Measurements from ENCODE around the gene TTC7B. TPM values are rescaled to one million over a fixed set of nuclear protein-coding genes. Genes with fewer than 3 reads are reported as not detected.

The TTC7B gene
- total RNA-seq, 4 donors from 2014 or later, result 19.1 to 87.6 (median 22.1) TPM

GRCh38 chr14:90753456-90754005, 62.7 kb downstream of the TTC7B start:
- intact Hi-C loops (cut with DNase I), result no loop called here
- no peak for DNase-seq
- Histone ChIP-seq H3K27me3 (no peaks in the 10 kb centered on the region), H3K4me1 (peaks cover 0 to 5% of the 10 kb centered on the region in 2 donors), H3K4me3 (replicated peaks in 1 of 3) (no peak overlapping the region), H3K27ac (no peak overlapping the region), H3K9me3 (no peaks in the 10 kb centered on the region), H3K36me3 (no peaks in the 10 kb centered on the region)
- TF ChIP-seq POLR2A (IDR thresholded peaks at IDR 0.05), result no peak
- 84 to 93% methylated on average over 3 of the region's 3 CpGs for WGBS, 2 donors

DNA sequence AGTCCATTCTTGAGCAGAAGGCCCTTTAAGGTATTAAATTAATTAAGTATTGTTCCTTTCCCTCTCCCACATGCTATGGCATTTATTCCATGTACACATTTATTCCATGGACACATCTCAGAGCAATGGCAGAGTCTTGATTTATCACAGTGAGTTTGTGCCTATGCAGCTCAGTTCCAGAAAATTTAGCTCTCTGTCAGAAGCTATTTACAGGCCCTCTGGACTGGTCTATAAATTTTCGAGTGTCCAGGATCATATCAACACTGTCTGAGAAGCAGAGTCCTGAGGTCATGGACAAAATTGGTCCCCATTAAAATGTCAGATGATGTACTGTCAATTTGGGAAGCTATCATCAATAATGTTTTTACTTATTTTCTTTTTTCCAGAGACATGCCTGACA, 65.5 kb downstream of the TTC7B start:
- 83 to 93% methylated on average over 1 of the region's 1 CpG for WGBS, 2 donors
- H3K9me3 ChIP-seq, result no peaks in the 10 kb centered on the region
- intact Hi-C loops (cut with DNase I), result no loop called here
- TF ChIP-seq CTCF (IDR thresholded peaks at IDR 0.05) (no peak), POLR2A (IDR thresholded peaks at IDR 0.05) (no peak)
- no peaks in the 10 kb centered on the region for H3K4me1 ChIP-seq
- H3K27me3 ChIP-seq, result no peaks in the 10 kb centered on the region
- no peaks in the 10 kb centered on the region for H3K36me3 ChIP-seq
- no peak for DNase-seq
- H3K4me3 ChIP-seq (replicated peaks in 1 of 3), result no peak overlapping the region
- no peak overlapping the region for H3K27ac ChIP-seq

- no peaks in the 10 kb centered on the region for H3K4me1 ChIP-seq
- no peak for DNase-seq
- no peak overlapping the region for H3K4me3 ChIP-seq (replicated peaks in 1 of 3)
- H3K27me3 ChIP-seq, result no peaks in the 10 kb centered on the region
- H3K9me3 ChIP-seq, result no peaks in the 10 kb centered on the region
- TF ChIP-seq POLR2A (IDR thresholded peaks at IDR 0.05), result no peak
- no peak for TF ChIP-seq CTCF (IDR thresholded peaks at IDR 0.05)
- intact Hi-C loops (cut with DNase I), result no loop called here
- H3K36me3 ChIP-seq, result no peaks in the 10 kb centered on the region
- H3K27ac ChIP-seq, result no peak overlapping the region
Measured at GRCh38 chr14:90750191-90750590, 66.0 kb downstream of the TTC7B start.

DNA sequence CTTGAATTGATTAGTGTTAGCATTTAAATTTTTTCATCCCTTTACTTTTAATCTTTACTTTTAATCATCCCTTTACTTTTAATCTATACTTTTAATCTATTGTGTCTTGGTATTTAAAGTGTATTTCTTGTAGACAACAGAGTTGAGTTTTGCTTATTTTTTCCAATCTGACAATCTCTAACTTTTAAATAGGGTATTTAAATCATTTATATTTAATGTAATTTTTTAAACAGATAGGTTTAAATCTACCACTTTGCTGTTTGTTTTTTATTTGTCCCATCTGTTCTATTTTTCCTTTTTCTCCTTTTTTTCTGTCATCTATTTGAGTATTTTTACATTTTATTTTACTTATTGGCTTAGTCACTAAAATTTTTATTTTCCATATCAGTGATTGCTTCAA, 68.3 kb downstream of the TTC7B start:
- H3K36me3 ChIP-seq, result no peaks in the 10 kb centered on the region
- DNase-seq, result no peak
- no peak overlapping the region for H3K27ac ChIP-seq
- TF ChIP-seq POLR2A (IDR thresholded peaks at IDR 0.05) (no peak), CTCF (IDR thresholded peaks at IDR 0.05) (no peak)
- H3K4me3 ChIP-seq (replicated peaks in 1 of 3), result no peak overlapping the region
- intact Hi-C loops (cut with DNase I), result no loop called here
- no peaks in the 10 kb centered on the region for H3K9me3 ChIP-seq
- H3K4me1 ChIP-seq, result peaks cover 5 to 8% of the 10 kb centered on the region in 2 donors
- no peaks in the 10 kb centered on the region for H3K27me3 ChIP-seq

DNA sequence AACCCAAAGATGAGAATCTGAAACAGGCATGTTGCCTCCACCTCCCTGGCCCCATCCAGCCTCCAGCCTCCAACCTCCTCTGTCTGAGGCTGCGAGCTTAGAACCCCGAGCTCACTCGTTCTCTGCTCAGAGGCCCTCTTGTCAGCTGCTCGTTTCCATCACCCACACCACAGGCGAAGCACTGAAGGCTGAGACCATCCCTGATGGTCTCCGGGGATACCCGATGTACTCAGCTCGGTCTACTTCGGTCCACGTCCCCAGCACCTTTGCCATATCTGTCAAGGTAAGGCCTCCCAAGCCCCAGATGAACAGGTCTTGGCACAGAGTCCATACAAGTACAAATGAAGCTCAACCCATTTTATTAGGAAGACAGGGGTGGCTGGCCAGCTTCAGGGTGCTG, 72.4 kb downstream of the TTC7B start:
- no peak for DNase-seq
- no peak overlapping the region for H3K4me3 ChIP-seq (replicated peaks in 1 of 3)
- no peaks in the 10 kb centered on the region for H3K36me3 ChIP-seq
- intact Hi-C loops (cut with DNase I), result no loop called here
- H3K9me3 ChIP-seq, result no peaks in the 10 kb centered on the region
- no peak overlapping the region for H3K27ac ChIP-seq
- peaks cover 7 to 9% of the 10 kb centered on the region in 2 donors for H3K4me1 ChIP-seq
- WGBS, 2 donors, result 94 to 95% methylated on average over 10 of the region's 10 CpGs
- TF ChIP-seq POLR2A (IDR thresholded peaks at IDR 0.05), result no peak
- no peak for TF ChIP-seq CTCF (IDR thresholded peaks at IDR 0.05)
- no peaks in the 10 kb centered on the region for H3K27me3 ChIP-seq

DNA sequence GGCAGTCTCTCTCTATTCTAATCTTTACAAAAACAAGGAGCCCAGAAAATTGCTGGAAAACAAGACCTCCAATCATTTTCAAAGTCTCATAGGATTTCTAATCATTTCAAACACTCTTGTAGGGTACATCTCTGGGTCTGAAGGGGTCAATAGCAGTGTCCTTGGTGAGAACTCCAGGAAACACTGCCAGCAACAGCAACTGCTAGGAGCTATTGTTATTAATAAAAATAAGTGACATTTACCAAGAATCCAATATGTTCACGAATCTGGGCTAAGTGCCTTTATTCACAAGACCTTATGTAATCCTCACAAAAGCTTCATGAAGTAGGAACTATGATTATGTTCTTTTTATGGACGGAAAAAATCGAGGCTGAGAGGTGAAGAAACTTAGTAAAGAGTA, 72.8 kb downstream of the TTC7B start:
- Histone ChIP-seq H3K36me3 (no peaks in the 10 kb centered on the region), H3K27ac (no peak overlapping the region), H3K4me1 (peaks cover 7 to 9% of the 10 kb centered on the region in 2 donors), H3K27me3 (no peaks in the 10 kb centered on the region), H3K4me3 (replicated peaks in 1 of 3) (no peak overlapping the region), H3K9me3 (no peaks in the 10 kb centered on the region)
- intact Hi-C loops (cut with DNase I), result no loop called here
- DNase-seq, result no peak
- TF ChIP-seq POLR2A (IDR thresholded peaks at IDR 0.05), result no peak
- TF ChIP-seq CTCF (IDR thresholded peaks at IDR 0.05), result no peak
- WGBS, 2 donors, result 62 to 70% methylated on average over 3 of the region's 3 CpGs
